NCI-H460 (cell line): Measurements from ENCODE around the gene PLEKHA8. TPM values are rescaled to one million over a fixed set of nuclear protein-coding genes. Genes with fewer than 3 reads are reported as not detected.
A peak's percentile ranks its signal among the peaks of the same experiment; 100 is the strongest.

ENCODE experiments used
- DNase-seq: peaks from one replicate; pipeline ENCODE4 v3.0.0-alpha.2; 2016; ENCODE audit warnings: low read depth; ENCODE audit errors: extremely low read depth
- total RNA-seq: library from RNA; depleted of rRNA; stranded (reverse); fragments of >200 nt; shearing (Covaris generic); gene quantifications from 2 replicates; pipeline ENCODE4 v1.2.3, GENCODE V29; 2014

The PLEKHA8 gene
- total RNA-seq, 1 experiment from 2014 or later = 18.3 TPM

DNA sequence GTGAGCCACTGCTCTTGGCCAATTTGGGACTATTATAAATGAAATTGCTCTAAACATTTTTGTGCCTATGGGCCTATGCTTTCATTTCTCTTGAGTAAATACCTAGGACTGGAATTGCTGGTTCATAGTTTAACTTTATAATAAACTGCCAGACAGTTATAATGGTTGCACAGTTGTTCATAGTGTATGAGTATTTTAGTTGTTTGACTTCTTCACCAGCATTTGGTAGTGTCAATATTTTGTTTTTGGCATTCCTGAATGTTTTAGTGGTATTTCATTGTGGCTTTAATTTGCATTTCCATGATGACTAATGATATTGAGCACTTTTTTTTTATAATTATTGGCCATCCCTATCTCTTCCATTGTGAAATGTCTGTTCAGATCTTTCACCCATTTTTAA lies 29.5 kb downstream of the PLEKHA8 start:
- no peak for DNase-seq

GRCh38 chr7:30061786-30062185 lies 33.6 kb downstream of the PLEKHA8 start:
- peak; percentile 19 for DNase-seq

DNA sequence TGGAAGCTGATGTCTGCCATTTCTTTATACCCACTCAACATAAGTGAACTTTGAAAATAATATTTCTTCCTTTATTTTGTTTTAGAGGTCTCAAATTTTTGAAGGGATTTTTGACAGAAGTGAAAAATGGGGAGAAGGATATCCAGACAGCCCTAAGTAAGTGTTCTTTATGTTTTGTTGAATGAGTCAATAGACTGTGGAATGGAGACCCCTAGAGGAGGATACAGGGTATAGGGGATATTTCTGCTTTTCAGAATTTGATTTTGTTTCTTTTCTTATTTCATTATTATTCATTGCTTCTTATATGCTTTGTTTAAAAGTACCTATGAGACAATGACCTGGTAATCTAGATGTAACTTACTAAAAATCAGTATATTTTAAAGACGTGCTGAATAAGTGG lies 34.4 kb downstream of the PLEKHA8 start:
- DNase-seq = peak; percentile 20

DNA sequence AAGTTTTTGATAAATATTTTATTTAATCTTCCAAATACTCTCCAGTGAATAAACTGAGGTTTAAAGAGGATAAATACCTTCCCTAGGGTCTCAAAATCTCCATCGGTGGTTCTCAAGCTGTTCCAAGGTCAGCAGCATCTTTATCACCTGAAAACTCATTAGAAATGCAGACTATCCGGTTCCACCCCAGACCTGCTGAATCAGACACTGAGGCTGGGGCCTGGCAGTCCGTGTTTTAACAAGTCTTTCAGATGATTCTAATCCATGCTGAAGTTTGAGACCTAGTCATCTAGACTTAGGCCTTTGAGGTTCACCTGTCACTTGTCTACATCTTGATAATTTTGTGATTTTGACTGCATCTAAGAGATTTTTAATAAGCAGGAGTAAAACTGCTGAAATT lies 37.5 kb downstream of the PLEKHA8 start:
- no peak for DNase-seq

DNA sequence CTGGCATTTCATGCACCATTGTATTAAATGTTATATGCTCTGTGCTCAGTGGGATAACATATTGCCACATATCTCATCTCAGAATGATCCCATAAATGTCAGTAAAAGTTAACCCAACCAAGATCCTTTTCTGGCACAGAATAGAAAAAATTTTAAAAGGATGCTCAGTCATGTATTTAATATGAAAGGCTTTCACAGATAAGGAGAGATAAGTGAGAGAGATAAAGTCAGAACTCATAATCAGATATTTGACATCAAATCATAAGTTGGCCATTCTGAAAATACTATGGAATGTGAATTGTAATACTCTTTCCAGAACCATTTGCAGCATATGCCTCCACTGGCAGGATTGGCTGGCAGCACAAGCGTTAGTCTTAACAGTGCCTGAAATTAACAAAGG lies 38.5 kb downstream of the PLEKHA8 start:
- DNase-seq = no peak

DNA sequence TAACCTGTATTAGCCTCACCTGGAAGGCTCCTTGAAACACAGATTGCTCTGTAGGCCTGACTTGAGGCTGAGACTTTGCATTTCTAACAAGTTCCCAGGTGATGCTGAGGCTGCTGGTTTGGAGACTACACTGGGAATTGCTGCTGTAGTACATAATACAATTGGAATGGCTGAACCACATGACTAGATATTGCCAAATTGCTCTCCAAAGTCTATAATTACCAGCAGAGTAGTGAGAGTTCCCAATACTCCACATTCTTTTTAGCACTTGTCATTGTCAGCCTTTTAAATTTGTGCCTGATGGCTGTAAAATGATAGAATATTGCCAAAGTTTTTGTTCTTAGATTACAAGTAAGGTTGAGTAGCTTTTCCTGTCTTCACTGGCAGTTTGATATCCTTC lies 39.9 kb downstream of the PLEKHA8 start:
- no peak for DNase-seq

DNA sequence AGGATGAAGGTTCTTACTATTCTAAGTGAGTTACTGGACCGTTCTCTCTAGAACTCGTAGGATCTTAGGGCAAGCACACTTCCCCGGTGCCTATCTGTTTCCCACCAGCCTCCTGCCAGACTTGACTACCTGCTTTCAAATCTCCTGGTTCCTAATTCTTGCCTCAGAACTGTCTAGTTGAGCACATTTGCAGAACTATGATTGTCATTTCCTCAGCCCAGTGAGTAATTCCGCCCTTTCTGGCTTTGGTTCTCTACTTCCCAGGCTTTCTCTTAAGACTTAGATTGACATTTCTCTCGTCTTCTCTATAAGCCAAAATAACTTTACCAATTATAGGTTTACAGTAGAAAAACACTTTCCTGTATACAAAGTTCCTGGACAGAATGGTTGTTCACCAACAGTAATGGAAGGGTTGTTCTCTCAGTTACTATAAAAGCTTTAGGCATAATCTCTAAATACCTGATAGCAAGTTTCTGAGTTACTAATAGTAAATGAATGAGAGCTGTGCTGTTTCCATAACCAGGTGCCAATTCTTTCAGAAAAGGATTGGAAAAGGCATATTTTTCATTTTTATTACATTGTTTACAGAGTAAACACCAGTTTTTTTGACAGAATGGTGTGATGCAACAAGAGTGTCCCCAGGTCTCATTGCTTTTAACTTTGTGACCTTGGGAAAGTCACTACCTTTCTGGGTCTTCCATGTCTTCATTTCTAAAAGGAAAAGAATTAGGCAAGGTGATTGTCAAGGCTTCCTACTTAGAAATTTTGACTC lies 41.1 kb downstream of the PLEKHA8 start:
- no peak for DNase-seq

- DNase-seq = no peak
Measured at GRCh38 chr7:30070052-30070451, 41.8 kb downstream of the PLEKHA8 start.

GRCh38 chr7:30072735-30073134 lies 44.5 kb downstream of the PLEKHA8 start:
- no peak for DNase-seq

GRCh38 chr7:30074422-30075030 lies 46.3 kb downstream of the PLEKHA8 start:
- peak; percentile 31 for DNase-seq

DNA sequence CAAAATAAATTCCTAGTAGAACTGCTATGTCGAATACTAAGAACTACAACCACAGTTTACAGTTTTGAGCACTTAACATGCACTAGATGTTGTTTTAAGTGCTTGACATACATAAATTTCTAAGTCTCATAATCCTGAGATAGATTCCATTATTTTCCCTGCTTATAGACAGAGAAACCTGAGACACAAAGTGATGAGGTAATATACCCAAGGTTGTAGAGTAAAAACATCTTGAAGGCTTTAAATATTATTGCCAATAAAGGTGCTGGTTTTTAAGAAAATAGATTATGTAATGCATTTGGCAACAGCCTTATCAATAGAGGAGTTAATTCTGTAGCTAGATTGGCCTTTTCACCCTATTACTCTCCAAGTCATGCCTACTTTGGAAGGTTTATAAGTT lies 48.2 kb downstream of the PLEKHA8 start:
- no peak for DNase-seq

DNA sequence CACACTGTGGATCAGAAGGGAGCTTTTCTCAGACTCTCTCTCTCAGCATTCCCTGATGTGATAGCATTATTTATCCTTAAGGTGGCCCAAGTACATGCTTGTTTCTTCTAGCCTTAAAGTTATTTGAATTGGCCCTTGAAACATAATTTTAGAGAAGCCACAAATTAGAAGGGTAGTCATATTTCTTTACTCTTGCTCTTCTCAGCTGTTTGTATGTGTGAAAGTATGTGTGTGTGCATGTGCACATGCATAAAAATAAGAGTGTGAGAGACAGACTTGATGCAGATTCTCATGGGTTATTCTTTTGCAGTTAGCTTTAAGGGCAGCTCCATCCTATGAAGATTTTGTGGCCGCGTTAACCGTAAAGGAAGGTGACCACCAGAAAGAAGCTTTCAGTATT lies 50.1 kb downstream of the PLEKHA8 start:
- no peak for DNase-seq

DNA sequence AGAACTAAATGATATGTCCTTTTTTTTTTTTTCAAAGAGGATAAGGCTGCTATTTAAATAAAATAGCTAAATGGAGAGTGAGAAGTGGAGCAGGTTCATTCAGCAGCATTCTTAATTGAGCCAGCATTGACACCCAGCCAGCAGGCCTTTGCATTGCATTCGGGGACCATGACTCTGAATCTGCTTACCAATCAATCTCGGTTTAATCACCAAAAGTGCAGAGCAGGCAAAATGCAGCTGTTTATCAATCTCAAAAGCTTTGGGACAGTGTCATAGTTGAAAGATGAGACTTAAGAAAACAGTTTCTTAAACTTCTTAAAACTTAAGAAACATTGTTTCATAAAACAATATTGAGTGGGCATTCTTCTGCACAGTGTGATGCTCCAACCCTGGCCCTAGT lies 51.7 kb downstream of the PLEKHA8 start:
- DNase-seq = no peak

DNA sequence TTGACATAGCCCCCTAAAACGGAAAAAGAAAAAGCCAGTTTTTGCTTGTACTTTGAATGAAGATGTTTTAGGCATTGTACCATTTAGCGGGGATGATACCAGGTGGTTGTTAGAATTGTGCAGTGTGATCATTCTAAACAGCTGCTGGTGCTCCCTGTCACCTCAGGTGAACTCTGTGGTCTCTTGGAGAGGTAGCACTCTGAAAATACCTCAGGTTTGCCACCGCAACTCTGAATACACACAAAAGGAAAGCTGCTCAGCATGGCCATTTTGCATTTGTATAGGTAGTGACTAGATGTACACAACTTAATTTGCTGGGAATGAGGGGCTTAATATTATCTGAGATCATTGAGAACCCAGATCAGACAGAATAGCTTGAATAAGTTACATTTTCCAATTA lies 52.6 kb downstream of the PLEKHA8 start:
- DNase-seq = no peak

GRCh38 chr7:30082686-30083085 lies 54.5 kb downstream of the PLEKHA8 start:
- DNase-seq = no peak

DNA sequence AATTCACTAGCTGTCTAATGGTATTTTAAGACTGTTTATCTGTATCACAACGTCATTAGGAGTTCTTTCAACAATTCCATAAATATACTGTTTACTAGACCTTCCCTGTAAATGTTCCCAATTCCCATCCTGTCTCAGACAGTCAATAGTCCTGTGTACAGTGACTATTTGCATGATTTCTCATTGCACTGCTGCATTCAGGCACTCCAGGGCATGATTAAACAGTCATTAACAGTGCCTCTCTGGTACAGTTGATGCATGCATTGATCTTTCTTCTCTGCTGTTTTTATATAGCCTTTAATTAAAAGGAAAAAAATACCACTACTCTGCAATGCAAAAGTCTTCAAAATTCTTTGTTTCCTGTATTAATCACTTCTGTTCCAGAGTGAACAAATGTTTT lies 55.1 kb downstream of the PLEKHA8 start:
- no peak for DNase-seq

DNA sequence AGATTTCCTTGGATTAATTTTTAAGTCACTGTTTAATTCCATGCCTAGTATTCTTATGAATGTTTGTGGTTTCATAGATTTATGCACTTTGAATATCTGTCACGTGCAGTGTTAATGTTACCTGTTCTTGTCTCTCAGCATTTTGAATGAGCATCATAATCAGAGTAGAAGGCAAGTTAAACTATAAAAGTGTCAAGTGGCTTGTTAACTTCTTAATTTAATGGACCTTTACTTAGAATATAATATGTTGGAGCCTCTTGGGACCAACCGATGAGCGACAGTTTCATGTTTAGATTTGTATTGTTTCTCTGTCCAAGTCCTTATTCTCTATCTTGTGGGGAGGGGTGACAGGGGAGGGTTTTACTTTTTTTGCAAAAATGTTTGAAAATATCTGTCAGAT lies 56.0 kb downstream of the PLEKHA8 start:
- DNase-seq = no peak

GRCh38 chr7:30086529-30086928 lies 58.3 kb downstream of the PLEKHA8 start:
- DNase-seq = no peak

DNA sequence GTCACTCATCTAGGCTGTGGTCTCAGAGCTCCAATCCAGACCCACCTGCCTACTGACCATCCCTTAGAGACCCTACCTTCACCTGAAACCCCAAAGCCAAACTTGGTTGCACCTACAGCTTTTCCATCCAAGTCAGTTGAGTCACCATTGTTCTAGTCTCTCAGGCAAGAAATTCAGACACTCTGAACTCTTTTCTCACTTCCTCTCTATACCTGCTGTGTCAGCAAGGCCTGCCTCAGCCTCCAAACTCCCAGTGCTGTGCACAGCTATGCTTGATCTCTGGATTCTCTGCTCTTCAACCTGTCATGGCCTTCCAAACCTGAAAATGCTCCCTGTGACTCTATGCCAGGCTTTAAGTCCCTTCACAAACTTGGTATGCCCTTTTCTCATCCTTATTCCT lies 59.2 kb downstream of the PLEKHA8 start:
- DNase-seq = no peak

- no peak for DNase-seq
Measured at GRCh38 chr7:30088362-30088761, 60.1 kb downstream of the PLEKHA8 start.

GRCh38 chr7:30090111-30090510 lies 61.9 kb downstream of the PLEKHA8 start:
- DNase-seq = no peak

DNA sequence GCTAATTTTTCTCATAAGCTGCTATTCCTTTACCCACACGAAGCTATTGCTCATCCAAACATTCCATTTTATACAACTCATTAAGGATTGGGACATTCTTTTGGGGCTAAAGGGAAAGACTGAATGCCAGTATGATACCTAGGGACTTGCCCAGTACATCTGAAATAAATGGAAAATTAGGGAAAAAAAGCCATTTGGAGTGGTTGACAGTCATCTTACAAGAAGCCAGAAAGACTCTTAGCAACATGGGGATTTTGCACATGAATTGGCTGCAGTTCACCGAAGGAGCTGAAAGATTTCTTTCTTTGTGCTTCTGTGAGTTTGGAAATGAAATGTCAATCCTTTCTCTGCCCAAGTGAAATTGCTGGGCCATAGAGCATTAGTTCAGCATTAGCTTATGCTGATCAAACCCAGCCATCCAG lies 63.3 kb downstream of the PLEKHA8 start:
- no peak for DNase-seq

DNA sequence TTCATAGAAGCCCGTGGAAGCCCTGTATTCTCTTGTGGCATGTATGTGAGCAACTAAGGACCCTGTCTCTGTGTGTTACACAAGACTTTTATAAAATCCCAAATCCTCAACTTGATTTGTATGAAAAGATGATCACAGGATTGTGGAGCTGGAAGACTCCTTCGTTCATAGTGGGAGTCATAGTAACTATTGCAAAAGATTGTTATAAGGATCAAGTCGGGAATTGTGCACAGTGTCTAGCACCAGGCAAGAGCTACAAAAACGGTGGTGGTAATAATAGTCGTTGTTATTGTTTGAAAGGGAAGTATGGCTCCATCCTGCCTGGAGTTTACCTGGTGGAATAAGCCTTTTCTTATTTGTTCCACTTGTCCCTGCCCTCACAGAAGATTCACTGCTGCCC lies 63.8 kb downstream of the PLEKHA8 start:
- DNase-seq = no peak
